Osteocyte (in vitro differentiated cells): ENCODE measurements around the gene KLHDC4. TPM values are rescaled to one million over a fixed set of nuclear protein-coding genes. Genes with fewer than 3 reads are reported as not detected.
"Not testable (repeated sequence)": the region's sequence is repeated elsewhere in the genome, so short reads cannot be mapped to it uniquely, and the experiment has no call there.

Experiments used
- DNase-seq: peaks from one replicate; pipeline ENCODE4 v3.0.0; 2021; ENCODE audit warnings: mixed read lengths; ENCODE audit not compliant: unreplicated experiment; ENCODE audit errors: extremely low spot score
- H3K27ac Mint-ChIP-seq: one replicate; pipeline ENCODE4 v1.8.0; 2021; ENCODE audit warnings: mild to moderate bottlenecking, mixed read lengths; ENCODE audit not compliant: unreplicated experiment
- H3K27me3 Mint-ChIP-seq: one replicate; pipeline ENCODE4 v1.8.0; 2021; ENCODE audit warnings: mixed read lengths; ENCODE audit not compliant: unreplicated experiment
- H3K36me3 Mint-ChIP-seq: one replicate; pipeline ENCODE4 v1.8.0; 2021; ENCODE audit warnings: mixed read lengths; ENCODE audit not compliant: unreplicated experiment
- H3K4me1 Mint-ChIP-seq: one replicate; pipeline ENCODE4 v1.8.0; 2021; ENCODE audit warnings: mixed read lengths; ENCODE audit not compliant: unreplicated experiment
- H3K4me3 Mint-ChIP-seq: one replicate; pipeline ENCODE4 v1.8.0; 2021; ENCODE audit warnings: mild to moderate bottlenecking, moderate library complexity, mixed read lengths; ENCODE audit not compliant: unreplicated experiment
- H3K9me3 Mint-ChIP-seq: one replicate; pipeline ENCODE4 v1.8.0; 2021; ENCODE audit warnings: mixed read lengths; ENCODE audit not compliant: unreplicated experiment
- CTCF ChIP-seq: fragments of 200-600 bp; sonication (generic); IDR thresholded peaks from 2 replicates; pipeline ENCODE4 v1.5.0; 2021; ENCODE audit warnings: antibody characterized with exemption, mild to moderate bottlenecking, moderate library complexity
- total RNA-seq: library from RNA; stranded (reverse); gene quantifications from 2 replicates; pipeline ENCODE4 v1.2.1, GENCODE V29; 2021

Gene KLHDC4
- total RNA-seq, 1 donor from 2014 or later = 31.0 TPM

- H3K27ac Mint-ChIP-seq = peak overlapping the region; percentile 23
- peaks cover 28% of the 10 kb centered on the region for H3K36me3 Mint-ChIP-seq
- no peak overlapping the region for H3K4me3 Mint-ChIP-seq
Measured at GRCh38 chr16:87721622-87722585, 43.9 kb downstream of the KLHDC4 start.

DNA sequence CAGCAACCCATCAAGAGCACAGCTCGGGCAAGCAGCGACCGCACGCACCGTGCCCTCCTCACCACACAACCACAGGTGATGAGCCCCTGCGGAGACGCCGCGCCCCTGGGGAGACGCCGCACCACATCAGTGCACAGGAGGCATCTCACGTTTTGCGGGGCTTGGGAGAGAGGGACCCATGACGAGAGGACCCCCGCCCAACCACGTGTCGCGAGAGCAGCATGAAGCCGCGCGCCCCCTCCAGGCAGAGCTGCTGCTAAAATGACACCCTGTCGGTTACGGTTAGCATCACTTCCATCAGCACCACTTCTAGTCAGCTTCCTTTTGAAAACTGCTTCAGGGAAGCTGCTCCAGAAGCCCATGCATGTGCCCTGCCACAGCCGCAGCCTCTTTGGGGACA is 45.3 kb downstream of the KLHDC4 start:
- no peaks in the 10 kb centered on the region for H3K9me3 Mint-ChIP-seq
- no peak overlapping the region for H3K27ac Mint-ChIP-seq
- H3K27me3 Mint-ChIP-seq = no peaks in the 10 kb centered on the region
- H3K36me3 Mint-ChIP-seq = peaks cover 24% of the 10 kb centered on the region
- no peak overlapping the region for H3K4me3 Mint-ChIP-seq
- no peak for TF ChIP-seq CTCF
- no peak for DNase-seq
- H3K4me1 Mint-ChIP-seq = peaks cover 12% of the 10 kb centered on the region

More at GRCh38 chr16:87721622-87722585, 43.9 kb downstream of the KLHDC4 start:
- H3K9me3 Mint-ChIP-seq = no peaks in the 10 kb centered on the region
- no peak for DNase-seq
- H3K4me1 Mint-ChIP-seq = peaks cover 20% of the 10 kb centered on the region
- no peaks in the 10 kb centered on the region for H3K27me3 Mint-ChIP-seq
- no peak for TF ChIP-seq CTCF

DNA sequence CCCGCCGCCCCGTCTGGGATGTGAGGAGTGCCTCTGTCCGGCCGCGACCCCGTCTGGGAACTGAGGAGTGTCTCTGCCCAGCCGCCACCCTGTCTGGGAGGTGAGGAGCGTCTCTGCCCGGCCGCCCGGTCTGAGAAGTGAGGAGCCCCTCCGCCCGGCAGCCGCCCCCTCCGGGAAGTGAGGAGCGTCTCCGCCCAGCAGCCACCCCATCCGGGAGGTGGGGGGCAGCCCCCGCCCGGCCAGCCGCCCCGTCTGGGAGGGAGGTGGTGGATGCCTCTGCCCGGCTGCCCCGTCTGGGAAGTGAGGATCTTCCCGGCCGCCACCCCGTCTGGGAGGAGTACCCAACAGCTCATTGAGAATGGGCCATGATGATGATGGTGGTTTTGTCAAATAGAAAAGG is 47.0 kb downstream of the KLHDC4 start:
- DNase-seq, H3K4me3 Mint-ChIP-seq, H3K27me3 Mint-ChIP-seq, H3K27ac Mint-ChIP-seq, H3K9me3 Mint-ChIP-seq, H3K4me1 Mint-ChIP-seq: not testable (repeated sequence)
- H3K36me3 Mint-ChIP-seq = peaks cover 26% of the 10 kb centered on the region

- H3K4me1 Mint-ChIP-seq = no peaks in the 10 kb centered on the region
- H3K36me3 Mint-ChIP-seq = peaks cover 20% of the 10 kb centered on the region
- no peak for DNase-seq
- H3K9me3 Mint-ChIP-seq = no peaks in the 10 kb centered on the region
- TF ChIP-seq CTCF = no peak
- H3K27ac Mint-ChIP-seq = no peak overlapping the region
- no peak overlapping the region for H3K4me3 Mint-ChIP-seq
- H3K27me3 Mint-ChIP-seq = no peaks in the 10 kb centered on the region
Measured at GRCh38 chr16:87715658-87716057, 50.1 kb downstream of the KLHDC4 start.

DNA sequence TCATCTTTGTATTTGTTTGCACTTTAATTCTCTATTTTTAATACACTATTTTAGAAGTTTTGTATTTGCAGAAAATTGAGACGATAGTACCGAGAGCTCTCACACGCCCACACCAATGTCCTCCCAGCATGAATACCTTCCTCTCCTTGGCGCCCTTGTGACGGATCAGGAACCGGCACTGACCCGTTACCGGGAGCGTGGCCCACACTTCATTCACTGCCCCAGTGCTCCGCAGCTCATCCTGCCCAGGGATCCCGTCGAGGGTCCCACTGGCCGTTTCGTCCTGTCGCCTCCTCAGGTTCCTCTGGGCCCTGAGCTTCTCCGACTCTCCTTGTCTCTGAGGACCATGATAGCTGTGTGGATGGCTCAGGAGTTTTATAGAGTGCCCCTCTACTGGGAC is 50.6 kb downstream of the KLHDC4 start:
- Mint-ChIP-seq H3K27me3 (no peaks in the 10 kb centered on the region), H3K36me3 (peaks cover 21% of the 10 kb centered on the region), H3K4me1 (no peaks in the 10 kb centered on the region), H3K27ac (no peak overlapping the region), H3K4me3 (no peak overlapping the region), H3K9me3 (no peaks in the 10 kb centered on the region)
- no peak for TF ChIP-seq CTCF
- DNase-seq = no peak
